ENCODE measurements around the gene PRM1. TPM values are rescaled to one million over a fixed set of nuclear protein-coding genes. Genes with fewer than 3 reads are reported as not detected.

Gene PRM1
- total and polyA plus RNA-seq, 2 of the 4 experiments (the other 2 are of a cell fraction) = not detected

DNA sequence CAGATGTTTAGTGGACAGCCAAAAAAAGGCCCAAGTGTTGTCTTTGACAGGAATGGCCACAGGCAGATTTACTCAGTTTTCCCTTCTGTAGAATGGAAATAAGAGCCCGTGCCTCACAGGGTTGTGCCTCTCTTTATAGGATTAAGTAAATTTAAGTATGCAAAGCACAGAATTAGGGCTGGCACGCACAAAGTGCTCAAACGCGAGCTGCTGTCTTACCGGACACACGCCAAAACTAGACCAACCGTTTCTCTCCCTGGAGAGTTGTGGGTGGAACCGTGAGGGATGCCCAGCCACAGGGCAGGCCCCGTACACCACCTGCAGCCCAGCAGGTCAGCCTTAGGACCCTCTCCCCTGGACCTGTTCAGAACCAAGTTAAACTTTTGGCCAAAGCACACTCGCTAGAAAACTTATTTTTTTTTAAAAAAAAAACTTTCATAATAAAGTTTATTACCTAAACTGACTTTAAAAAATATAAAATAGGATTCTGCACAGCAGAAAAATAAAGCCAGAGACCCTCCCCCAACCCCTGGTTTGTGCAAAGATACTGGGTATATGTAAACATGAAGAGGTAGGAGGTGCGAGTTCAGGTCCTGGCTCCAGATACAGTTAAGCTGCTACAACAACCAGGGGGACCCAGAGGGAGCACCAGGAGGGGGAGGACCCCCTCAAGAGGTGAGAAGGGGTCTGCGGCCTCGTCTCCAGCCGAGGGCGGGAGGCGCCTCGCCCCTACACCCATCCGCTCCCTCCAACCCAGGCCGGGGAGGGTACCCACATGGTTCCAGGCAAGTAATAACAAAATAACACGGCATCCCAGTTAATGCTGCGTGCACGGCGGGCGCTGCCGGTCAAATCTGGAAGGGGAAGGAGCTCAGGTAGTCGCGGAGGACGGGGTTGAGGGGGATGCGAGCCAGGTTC is 26.9 kb downstream of the PRM1 start:
- Histone ChIP-seq H4K20me1 (ENCODE audit: insufficient read depth, low read length) (peaks cover 52% of the 10 kb centered on the region), H3K4me1 (ENCODE audit: control insufficient read depth, insufficient read depth, low read length) (peaks cover 21% of the 10 kb centered on the region), H2BK5ac (ENCODE audit: low read depth, low read length, poor library complexity, severe bottlenecking) (peak overlapping the region; percentile 14), H3K36me3 (ENCODE audit: control insufficient read depth, insufficient read depth, low read length) (peaks cover 31% of the 10 kb centered on the region), H2AK5ac (ENCODE audit: low read depth, low read length) (peak overlapping the region; percentile 84), H3K4me2 (ENCODE audit: low read depth, low read length) (peak overlapping the region; percentile 82), H2AFZ (replicated peaks; ENCODE audit: low read length, poor library complexity) (peak overlapping the region; percentile 58), H3K27me3 (ENCODE audit: control insufficient read depth, insufficient read depth, low read length) (no peaks in the 10 kb centered on the region), H2BK20ac (ENCODE audit: low read depth, low read length) (no peak overlapping the region), H3K9me3 (ENCODE audit: control insufficient read depth, insufficient read depth, low read length) (no peaks in the 10 kb centered on the region), H4K8ac (ENCODE audit: low read depth in 2 of 2, low read length in 2 of 2) (peak overlapping the region; percentile 53 to 71), H3K23ac (ENCODE audit: low read depth, low read length) (peak overlapping the region; percentile 50), H3K9ac (ENCODE audit: low read depth, low read length) (peak overlapping the region; percentile 91), H2BK15ac (ENCODE audit: low read depth, low read length) (0 out of 3 replicates have a peak overlapping the region, but pooled peaks have one; percentile 51), H4K5ac (ENCODE audit: low read depth, low read length) (peak overlapping the region; percentile 14; the same call in 1 of the 2 replicates), H3K27ac (ENCODE audit: insufficient read depth, low read length) (peak overlapping the region; percentile 81), H2BK120ac (ENCODE audit: low read depth, low read length) (peak overlapping the region; percentile 60), H3K14ac (replicated peaks; ENCODE audit: low read depth, low read length) (peak overlapping the region; percentile 84), H3K18ac (ENCODE audit: low read depth, low read length) (peak overlapping the region; percentile 59), H4K91ac (ENCODE audit: insufficient read depth, low read depth, low read length) (peak overlapping the region; percentile 67), H2AK9ac (replicated peaks; ENCODE audit: low read depth, low read length, poor library complexity) (peak overlapping the region; percentile 75), H3K4ac (ENCODE audit: low read depth, low read length) (peak overlapping the region; percentile 71), H3K4me3 (ENCODE audit: insufficient read depth, low read depth, low read length) (peak overlapping the region; percentile 87), H3K79me1 (ENCODE audit: low read depth in 1 of 2, low read length in 2 of 2) (peaks cover 14 to 40% of the 10 kb centered on the region in 2 experiments; a peak in 3 of 4 replicates), H3K9me1 (ENCODE audit: insufficient read depth, low read length) (peaks cover 9% of the 10 kb centered on the region; the same call in 1 of the 2 replicates), H3K56ac (ENCODE audit: extremely low read depth, insufficient read depth, low read length) (0 out of 2 replicates have a peak overlapping the region, but pooled peaks have one; percentile 0)
- TF ChIP-seq, protein P1, sequence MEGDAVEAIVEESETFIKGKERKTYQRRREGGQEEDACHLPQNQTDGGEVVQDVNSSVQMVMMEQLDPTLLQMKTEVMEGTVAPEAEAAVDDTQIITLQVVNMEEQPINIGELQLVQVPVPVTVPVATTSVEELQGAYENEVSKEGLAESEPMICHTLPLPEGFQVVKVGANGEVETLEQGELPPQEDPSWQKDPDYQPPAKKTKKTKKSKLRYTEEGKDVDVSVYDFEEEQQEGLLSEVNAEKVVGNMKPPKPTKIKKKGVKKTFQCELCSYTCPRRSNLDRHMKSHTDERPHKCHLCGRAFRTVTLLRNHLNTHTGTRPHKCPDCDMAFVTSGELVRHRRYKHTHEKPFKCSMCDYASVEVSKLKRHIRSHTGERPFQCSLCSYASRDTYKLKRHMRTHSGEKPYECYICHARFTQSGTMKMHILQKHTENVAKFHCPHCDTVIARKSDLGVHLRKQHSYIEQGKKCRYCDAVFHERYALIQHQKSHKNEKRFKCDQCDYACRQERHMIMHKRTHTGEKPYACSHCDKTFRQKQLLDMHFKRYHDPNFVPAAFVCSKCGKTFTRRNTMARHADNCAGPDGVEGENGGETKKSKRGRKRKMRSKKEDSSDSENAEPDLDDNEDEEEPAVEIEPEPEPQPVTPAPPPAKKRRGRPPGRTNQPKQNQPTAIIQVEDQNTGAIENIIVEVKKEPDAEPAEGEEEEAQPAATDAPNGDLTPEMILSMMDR (conservative IDR thresholded peaks at IDR 0.05; ENCODE audit: low read depth, low read length) = no peak
- TF ChIP-seq, protein P2, sequence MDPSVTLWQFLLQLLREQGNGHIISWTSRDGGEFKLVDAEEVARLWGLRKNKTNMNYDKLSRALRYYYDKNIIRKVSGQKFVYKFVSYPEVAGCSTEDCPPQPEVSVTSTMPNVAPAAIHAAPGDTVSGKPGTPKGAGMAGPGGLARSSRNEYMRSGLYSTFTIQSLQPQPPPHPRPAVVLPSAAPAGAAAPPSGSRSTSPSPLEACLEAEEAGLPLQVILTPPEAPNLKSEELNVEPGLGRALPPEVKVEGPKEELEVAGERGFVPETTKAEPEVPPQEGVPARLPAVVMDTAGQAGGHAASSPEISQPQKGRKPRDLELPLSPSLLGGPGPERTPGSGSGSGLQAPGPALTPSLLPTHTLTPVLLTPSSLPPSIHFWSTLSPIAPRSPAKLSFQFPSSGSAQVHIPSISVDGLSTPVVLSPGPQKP (IDR thresholded peaks at IDR 0.05; ENCODE audit: borderline replicate concordance, low read depth, low read length) = no peak
- TF ChIP-seq BHLHE40 (IDR thresholded peaks at IDR 0.05; ENCODE audit: low read depth, low read length) (no peak), POLR2A (IDR thresholded peaks at IDR 0.05; ENCODE audit: low read depth, low read length) (no peak), NFE2L2 (IDR thresholded peaks at IDR 0.05; ENCODE audit: low read depth, low read length) (no peak), CHD1 (IDR thresholded peaks at IDR 0.05; ENCODE audit: low read depth, low read length) (no peak), FOS (IDR thresholded peaks at IDR 0.05; ENCODE audit: low read depth, low read length) (no peak), MAFK (IDR thresholded peaks at IDR 0.05; ENCODE audit: low read depth, low read length) (no peak), MXI1 (IDR thresholded peaks at IDR 0.05; ENCODE audit: borderline replicate concordance, low read depth, low read length) (no peak), MAZ (IDR thresholded peaks at IDR 0.05; ENCODE audit: borderline replicate concordance, low read depth, low read length) (no peak), CEBPB (IDR thresholded peaks at IDR 0.05; ENCODE audit: low read depth, low read length) (no peak), RFX5 (IDR thresholded peaks at IDR 0.05; ENCODE audit: low read depth, low read length) (no peak)
- TF ChIP-seq, protein P3, sequence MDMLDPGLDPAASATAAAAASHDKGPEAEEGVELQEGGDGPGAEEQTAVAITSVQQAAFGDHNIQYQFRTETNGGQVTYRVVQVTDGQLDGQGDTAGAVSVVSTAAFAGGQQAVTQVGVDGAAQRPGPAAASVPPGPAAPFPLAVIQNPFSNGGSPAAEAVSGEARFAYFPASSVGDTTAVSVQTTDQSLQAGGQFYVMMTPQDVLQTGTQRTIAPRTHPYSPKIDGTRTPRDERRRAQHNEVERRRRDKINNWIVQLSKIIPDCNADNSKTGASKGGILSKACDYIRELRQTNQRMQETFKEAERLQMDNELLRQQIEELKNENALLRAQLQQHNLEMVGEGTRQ (IDR thresholded peaks at IDR 0.05; ENCODE audit: low read depth, low read length) = no peak
- intact Hi-C loops (cut with micrococcal nuclease) (loop anchor here (2.0 to 10.0 kb wide), 4 partner anchors 119 to 222 kb away; no protein-coding TSS in a partner anchor), dilution Hi-C loops (cut with HindIII; ENCODE audit: low sequenced_read_pairs, unreplicated experiment) (no loop called here), in situ Hi-C loops (cut with MboI; ENCODE audit: low sequenced_read_pairs) (loop anchor here (5.0 kb wide), 2 partner anchors 152 to 287 kb away; no protein-coding TSS in a partner anchor)
- TSS peak; percentile 39 for BruUV-seq (replicated peaks)
- DNase-seq = peak; percentile 16
- WGBS, 2 experiments (ENCODE audit: extremely low coverage in 2 of 2, insufficient read length in 1 of 2) = 0% methylated on average over 4 of the region's 29 CpGs; no CpG with 5 or more reads in 1 of the 2 experiments
- POLR2A ChIA-PET (ENCODE audit: unreplicated experiment) = interaction anchor here (0.5 to 1.4 kb wide), 3 partner anchors 164 to 282 kb away, joined by 3 to 5 read pairs (median 4); no protein-coding TSS in a partner anchor
- CTCF ChIA-PET = interaction anchor here (1.1 to 2.6 kb wide), 10 partner anchors 77 to 303 kb away, joined by 3 to 14 read pairs (median 4); no protein-coding TSS in a partner anchor
- no peak for ATAC-seq (ENCODE audit: low read depth)
